Measurements from ENCODE around the gene CTXND2. TPM values are rescaled to one million over a fixed set of nuclear protein-coding genes. Genes with fewer than 3 reads are reported as not detected.

The CTXND2 gene
- total and polyA plus RNA-seq, 9 of the 15 experiments (the other 6 are each of a cell fraction or from before 2014, with no cell fraction given): not detected

- in situ Hi-C loops (cut with MboI): no loop called here
- no peak overlapping the region for H3K27ac ChIP-seq (ENCODE audit: extremely low read depth, low read depth, low read length)
- no peaks in the 10 kb centered on the region for H3K36me3 ChIP-seq (ENCODE audit: control insufficient read depth, insufficient read depth, low read length)
- no peak for DNase-seq (ENCODE audit: extremely low read depth in 1 of 4, low spot score in 3 of 4)
- H3K4me3 ChIP-seq: no peak overlapping the region
- intact Hi-C loops (cut with micrococcal nuclease): no loop called here
- TF ChIP-seq STAT6 (CRISPR knock-in tag; IDR thresholded peaks at IDR 0.05) (no peak), THAP12 (CRISPR knock-in tag; IDR thresholded peaks at IDR 0.05) (no peak), FIP1L1 (IDR thresholded peaks at IDR 0.05; ENCODE audit: low read depth, low read length, poor library complexity, severe bottlenecking) (no peak), NFRKB (IDR thresholded peaks at IDR 0.05; ENCODE audit: low read depth) (no peak), ZFX (CRISPR knock-in tag; IDR thresholded peaks at IDR 0.05) (no peak), ZBTB11 (CRISPR knock-in tag; IDR thresholded peaks at IDR 0.05) (no peak), PTBP1 (IDR thresholded peaks at IDR 0.05; ENCODE audit: low read depth, low read length) (no peak), FOXK2 (conservative IDR thresholded peaks at IDR 0.05 in 1 of 2, IDR thresholded peaks at IDR 0.05 in 1 of 2; ENCODE audit: low read depth in 2 of 2) (no peak), SP1 (CRISPR knock-in tag; IDR thresholded peaks at IDR 0.05) (no peak), KAT8 (IDR thresholded peaks at IDR 0.05; ENCODE audit: low read depth) (no peak), ARID1B (IDR thresholded peaks at IDR 0.05) (no peak), SLC30A9 (CRISPR knock-in tag; IDR thresholded peaks at IDR 0.05) (no peak), HLTF (IDR thresholded peaks at IDR 0.05) (no peak), POU5F1 (IDR thresholded peaks at IDR 0.05; ENCODE audit: borderline replicate concordance, low read depth, low read length, partially characterized antibody) (no peak), ILK (tag; IDR thresholded peaks at IDR 0.05; ENCODE audit: borderline replicate concordance, low read depth) (no peak), ZC3H8 (IDR thresholded peaks at IDR 0.05) (no peak)
- ChIA-PET CTCF (ENCODE audit: low intra/inter-chr PET ratio) (no interaction called here), POLR2A (no interaction called here)
- 38% methylated on average over 1 of the region's 1 CpG for WGBS (ENCODE audit: insufficient coverage, low coverage, missing lambda C conversion rate)
- no peak overlapping the region for H3K4me2 ChIP-seq (ENCODE audit: insufficient read depth, low read length)
- no peaks in the 10 kb centered on the region for H4K20me1 ChIP-seq (replicated peaks; ENCODE audit: control insufficient read depth, insufficient read depth, low read length)
- FAIRE-seq: no peak
- no peaks in the 10 kb centered on the region for H3K9me1 ChIP-seq (ENCODE audit: control insufficient read depth, insufficient read depth, low read length)
- no peaks in the 10 kb centered on the region for H3K27me3 ChIP-seq (ENCODE audit: control insufficient read depth in 2 of 2, insufficient read depth in 2 of 2, low read length in 2 of 2)
- no peak overlapping the region for H2AFZ ChIP-seq (ENCODE audit: low read depth, low read length)
- H3K9me3 ChIP-seq (replicated peaks; ENCODE audit: control insufficient read depth, insufficient read depth, low read depth, low read length): no peaks in the 10 kb centered on the region
- H3K79me2 ChIP-seq (ENCODE audit: control insufficient read depth, insufficient read depth, low read length): no peaks in the 10 kb centered on the region
- no TSS peak for BruUV-seq (replicated peaks)
- ATAC-seq: no peak
- H3K9ac ChIP-seq (ENCODE audit: insufficient read depth in 1 of 2, low read depth in 2 of 2, low read length in 2 of 2): no peak overlapping the region
- H3K4me1 ChIP-seq (replicated peaks in 1 of 2; ENCODE audit: control insufficient read depth in 2 of 2, insufficient read depth in 2 of 2, low read length in 2 of 2): 0 out of 5 replicates have a peak, but pooled peaks cover 0 to 2% of the 10 kb centered on the region in 2 experiments
Measured at GRCh38 chr1:150902751-150903150, 15.8 kb downstream of the CTXND2 start.
